K562 (cell line): Measurements from ENCODE around the gene DNAJC2. TPM values are rescaled to one million over a fixed set of nuclear protein-coding genes. Genes with fewer than 3 reads are reported as not detected.

ENCODE experiments used
- CBX3 ChIP-seq, 2 experiments: IDR thresholded peaks; 1 replicate in 1 of 2; 2 replicates in 1 of 2; pipeline ENCODE4 v1.6.1; 2012; ENCODE audit warnings: inconsistent platforms in 2 of 2, low read length in 2 of 2, borderline replicate concordance in 1 of 2, control low read depth in 1 of 2
- CHAMP1 ChIP-seq: fragments of 450-650 bp; IDR thresholded peaks from 2 replicates; pipeline ENCODE4 v1.6.1; 2016; ENCODE audit warnings: mild to moderate bottlenecking
- E2F3 ChIP-seq: fragments of 250-450 bp; sonication (Bioruptor Pico); IDR thresholded peaks from 2 replicates; pipeline ENCODE4 v1.4.0; 2020; ENCODE audit warnings: mild to moderate bottlenecking
- ELF4 ChIP-seq: fragments of 450-650 bp; formaldehyde crosslinking; IDR thresholded peaks from 2 replicates; pipeline ENCODE4 v1.4.0; 2022; ENCODE audit warnings: missing genetic modification characterization
- HLTF ChIP-seq: fragments of 450-650 bp; IDR thresholded peaks from 2 replicates; pipeline ENCODE4 v1.6.1; 2016
- HMG20B ChIP-seq: fragments of 250-450 bp; sonication (Bioruptor Pico); IDR thresholded peaks from 2 replicates; pipeline ENCODE4 v1.5.0; 2021; ENCODE audit warnings: mild to moderate bottlenecking
- HNRNPH1 ChIP-seq: fragments of 200-400 bp; formaldehyde crosslinking; optimal IDR thresholded peaks from 2 replicates; pipeline ENCODE3; 2017; ENCODE audit warnings: low read depth, mild to moderate bottlenecking, low read length, moderate library complexity
- JUNB ChIP-seq: fragments of 450-650 bp; formaldehyde crosslinking; conservative IDR thresholded peaks from 2 replicates; pipeline ENCODE4 v1.4.0; 2020; ENCODE audit warnings: mild to moderate bottlenecking
- MTA1 ChIP-seq: fragments of 450-650 bp; IDR thresholded peaks from 2 replicates; pipeline ENCODE4 v1.6.1; 2017; ENCODE audit warnings: borderline replicate concordance
- NRF1 ChIP-seq, 2 experiments: fragments of 450-650 bp; IDR thresholded peaks in 1 of 2; conservative IDR thresholded peaks in 1 of 2; 2 replicates each; pipeline ENCODE4 v1.6.1; 2014; ENCODE audit warnings: mild to moderate bottlenecking in 2 of 2
- PRPF4 ChIP-seq: fragments of 200-400 bp; formaldehyde crosslinking; IDR thresholded peaks from one replicate; pipeline ENCODE4 v1.6.1; 2017; ENCODE audit warnings: low read length, low read depth, mild to moderate bottlenecking; ENCODE audit not compliant: insufficient read depth, poor library complexity, severe bottlenecking
- SMC3 ChIP-seq: conservative IDR thresholded peaks from 2 replicates; pipeline ENCODE4 v1.6.1; 2011; ENCODE audit warnings: low read depth, low read length, improper control_type of control experiment; ENCODE audit not compliant: insufficient read depth
- SOX6 ChIP-seq: fragments of 450-650 bp; IDR thresholded peaks from 2 replicates; pipeline ENCODE4 v1.6.1; 2014; ENCODE audit warnings: mild to moderate bottlenecking
- TARDBP ChIP-seq: fragments of 450-650 bp; IDR thresholded peaks from 2 replicates; pipeline ENCODE4 v1.6.1; 2016
- TSHZ1 ChIP-seq: fragments of 250-450 bp; sonication (Bioruptor Pico); IDR thresholded peaks from 2 replicates; pipeline ENCODE4 v1.4.0; 2020; ENCODE audit warnings: mild to moderate bottlenecking, moderate library complexity
- U2AF2 ChIP-seq: fragments of 200-400 bp; formaldehyde crosslinking; optimal IDR thresholded peaks from 2 replicates; pipeline ENCODE3; 2017; ENCODE audit warnings: low read depth, mild to moderate bottlenecking, low read length
- ZBTB2 ChIP-seq: fragments of 450-650 bp; IDR thresholded peaks from 2 replicates; pipeline ENCODE4 v1.6.1; 2016; ENCODE audit warnings: antibody characterized with exemption
- ZBTB26 ChIP-seq: fragments of 450-650 bp; formaldehyde crosslinking; IDR thresholded peaks from 2 replicates; pipeline ENCODE4 v1.4.0; 2022; ENCODE audit warnings: missing genetic modification characterization
- ZNF263 ChIP-seq: sonication (generic); formaldehyde crosslinking; IDR thresholded peaks from 2 replicates; pipeline ENCODE4 v1.8.0; 2022; ENCODE audit warnings: mild to moderate bottlenecking, missing genetic modification reagents, borderline replicate concordance
- polyA plus RNA-seq, 8 experiments: library from polyadenylated mRNA; depleted of rRNA in 4 of 8; stranded (reverse) in 5 of 8; unstranded in 3 of 8; fragments of >200 nt; fragmentation: Nextera tagmentation in 2 of 8; fragmentation: Illumina TruSeq in 1 of 8; extraction: Ambion mirVana in 2 of 8; extraction: Trizol in 1 of 8; gene quantifications; 2 replicates each; pipeline versions ENCODE4 v1.2.1 to v1.2.3, GENCODE V29; 2011 to 2014; ENCODE audit warnings: inconsistent platforms in 1 of 8, missing spikeins in 1 of 8
- total RNA-seq, 7 experiments: library from RNA; depleted of rRNA in 6 of 7; stranded (reverse); fragments of >200 nt in 6 of 7; fragmentation: Illumina TruSeq in 2 of 7; extraction: Trizol in 2 of 7; gene quantifications; 2 replicates each; pipeline versions ENCODE4 v1.2.1 to v1.2.3, GENCODE V29; 2011 to 2021; ENCODE audit warnings: low replicate concordance in 1 of 7

The DNAJC2 gene
- total and polyA plus RNA-seq, 9 of the 15 experiments (the other 6 are each of a cell fraction or from before 2014, with no cell fraction given): 40.2 to 157 (median 92.1) TPM

- TF ChIP-seq SOX6 (peak; percentile 62), PRPF4 (no peak), CBX3 (IDR thresholded peaks at IDR 0.05; ENCODE audit: borderline replicate concordance in 1 of 2, low read length in 2 of 2) (peak in 1 of 2 experiments; percentile 94; a peak in 2 of 3 replicates), HLTF (0 out of 2 replicates have a peak, but pooled peaks have one; percentile 24), ZBTB26 (CRISPR knock-in tag) (no peak), E2F3 (peak; percentile 74; the same call in 1 of the 2 replicates), JUNB (CRISPR knock-in tag) (no peak), HNRNPH1 (no peak), TSHZ1 (CRISPR knock-in tag) (no peak), NRF1 (conservative IDR thresholded peaks at IDR 0.05 in 1 of 2, IDR thresholded peaks at IDR 0.05 in 1 of 2) (peak; percentile 51 to 65), ZNF263 (CRISPR knock-in tag) (peak; percentile 47; the same call in 1 of the 2 replicates), U2AF2 (no peak), TARDBP (0 out of 2 replicates have a peak, but pooled peaks have one; percentile 22), ELF4 (CRISPR knock-in tag) (peak; percentile 95), HMG20B (CRISPR knock-in tag) (no peak), MTA1 (peak; percentile 56; the same call in 1 of the 2 replicates), ZBTB2 (0 out of 2 replicates have a peak, but pooled peaks have one; percentile 40), CHAMP1 (peak; percentile 72), SMC3 (no peak)
These were observed at the start of gene DNAJC2 (continued) for GRCh38 chr7:103344453-103345149.
